ENCODE measurements around the gene NRG3. TPM values are rescaled to one million over a fixed set of nuclear protein-coding genes. Genes with fewer than 3 reads are reported as not detected.

The NRG3 gene
- total RNA-seq, 1 donor from 2014 or later: 6.1 TPM

DNA sequence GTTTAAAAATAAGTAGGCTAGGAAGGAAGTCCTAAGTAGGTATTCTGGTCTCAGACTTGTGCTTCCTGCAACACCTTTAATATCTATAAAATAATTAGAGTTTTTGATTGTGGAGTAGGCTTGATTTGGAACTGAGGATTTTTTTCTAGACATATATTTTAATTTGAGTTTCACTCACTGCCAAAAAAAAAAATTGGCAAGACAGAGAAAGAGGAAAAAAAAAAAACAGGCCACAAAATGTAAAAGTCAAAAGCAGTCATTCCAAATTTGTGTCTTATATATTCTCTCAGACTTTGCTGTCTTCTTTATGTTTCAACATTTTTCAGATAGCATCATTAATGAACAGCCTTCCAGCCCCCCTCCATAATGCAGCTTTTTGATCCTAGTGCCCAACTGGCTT is 346.1 kb downstream of the NRG3 start:
- Mint-ChIP-seq H3K9me3 (no peaks in the 10 kb centered on the region), H3K27ac (no peak overlapping the region), H3K36me3 (no peaks in the 10 kb centered on the region), H3K4me3 (no peak overlapping the region), H3K4me1 (ENCODE audit: unreplicated experiment) (no peaks in the 10 kb centered on the region), H3K27me3 (no peaks in the 10 kb centered on the region)
- TF ChIP-seq, protein P1, sequence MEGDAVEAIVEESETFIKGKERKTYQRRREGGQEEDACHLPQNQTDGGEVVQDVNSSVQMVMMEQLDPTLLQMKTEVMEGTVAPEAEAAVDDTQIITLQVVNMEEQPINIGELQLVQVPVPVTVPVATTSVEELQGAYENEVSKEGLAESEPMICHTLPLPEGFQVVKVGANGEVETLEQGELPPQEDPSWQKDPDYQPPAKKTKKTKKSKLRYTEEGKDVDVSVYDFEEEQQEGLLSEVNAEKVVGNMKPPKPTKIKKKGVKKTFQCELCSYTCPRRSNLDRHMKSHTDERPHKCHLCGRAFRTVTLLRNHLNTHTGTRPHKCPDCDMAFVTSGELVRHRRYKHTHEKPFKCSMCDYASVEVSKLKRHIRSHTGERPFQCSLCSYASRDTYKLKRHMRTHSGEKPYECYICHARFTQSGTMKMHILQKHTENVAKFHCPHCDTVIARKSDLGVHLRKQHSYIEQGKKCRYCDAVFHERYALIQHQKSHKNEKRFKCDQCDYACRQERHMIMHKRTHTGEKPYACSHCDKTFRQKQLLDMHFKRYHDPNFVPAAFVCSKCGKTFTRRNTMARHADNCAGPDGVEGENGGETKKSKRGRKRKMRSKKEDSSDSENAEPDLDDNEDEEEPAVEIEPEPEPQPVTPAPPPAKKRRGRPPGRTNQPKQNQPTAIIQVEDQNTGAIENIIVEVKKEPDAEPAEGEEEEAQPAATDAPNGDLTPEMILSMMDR (conservative IDR thresholded peaks at IDR 0.05): no peak
- no peak for DNase-seq (ENCODE audit: extremely low spot score, unreplicated experiment)

DNA sequence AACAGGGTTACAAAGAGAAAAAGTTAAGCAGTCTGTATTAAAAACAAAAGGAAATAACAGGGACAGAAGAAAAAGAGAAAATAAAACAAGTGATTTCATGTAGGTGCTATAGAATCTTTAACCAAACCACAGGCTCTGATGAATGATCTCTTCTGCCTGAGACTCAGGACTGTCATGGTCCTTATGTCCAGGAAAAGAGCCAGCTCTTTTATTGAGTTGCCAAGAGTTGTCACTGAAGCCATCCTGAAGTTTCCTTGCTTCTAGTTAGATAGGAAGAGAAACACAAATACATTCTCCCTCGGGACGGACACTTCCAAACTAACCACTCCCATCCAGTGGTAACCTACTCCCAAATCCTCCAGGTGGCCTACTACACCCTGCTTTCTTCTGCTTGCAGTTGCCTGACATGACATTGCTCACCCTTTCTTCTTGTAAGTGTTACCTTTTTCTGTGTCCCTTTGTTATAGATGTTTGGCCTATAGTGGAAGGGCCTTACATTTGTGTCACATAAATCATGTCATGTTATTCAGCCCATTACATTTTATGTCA is 346.7 kb downstream of the NRG3 start:
- H3K27me3 Mint-ChIP-seq: no peaks in the 10 kb centered on the region
- H3K4me3 Mint-ChIP-seq: no peak overlapping the region
- no peak for DNase-seq (ENCODE audit: extremely low spot score, unreplicated experiment)
- no peaks in the 10 kb centered on the region for H3K4me1 Mint-ChIP-seq (ENCODE audit: unreplicated experiment)
- no peak overlapping the region for H3K27ac Mint-ChIP-seq
- TF ChIP-seq, protein P1 (conservative IDR thresholded peaks at IDR 0.05): no peak
- H3K36me3 Mint-ChIP-seq: no peaks in the 10 kb centered on the region
- H3K9me3 Mint-ChIP-seq: no peaks in the 10 kb centered on the region

DNA sequence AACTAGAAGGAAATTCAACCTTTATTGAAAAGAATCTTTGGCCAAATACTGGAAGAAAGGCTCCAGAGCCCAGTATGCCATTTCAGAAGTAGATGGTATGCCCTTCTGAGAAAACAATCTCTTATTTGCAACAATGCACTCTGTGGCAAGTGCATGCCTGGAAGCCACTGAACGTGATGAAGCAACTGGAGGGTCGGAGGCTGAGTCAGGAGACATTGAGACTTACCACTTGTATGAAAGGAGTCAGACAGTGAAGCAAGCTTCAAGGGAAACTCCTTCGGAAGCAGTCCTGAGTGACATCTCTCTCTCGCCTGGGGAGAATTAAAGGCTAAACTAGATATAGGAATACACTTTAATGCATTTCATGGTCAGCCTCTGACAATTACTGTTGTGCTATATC is 353.7 kb downstream of the NRG3 start:
- Mint-ChIP-seq H3K4me3 (no peak overlapping the region), H3K36me3 (peaks cover under 1% of the 10 kb centered on the region), H3K27me3 (no peaks in the 10 kb centered on the region), H3K27ac (no peak overlapping the region), H3K9me3 (no peaks in the 10 kb centered on the region), H3K4me1 (ENCODE audit: unreplicated experiment) (no peaks in the 10 kb centered on the region)
- DNase-seq (ENCODE audit: extremely low spot score, unreplicated experiment): no peak
- TF ChIP-seq, protein P1 (conservative IDR thresholded peaks at IDR 0.05): no peak

DNA sequence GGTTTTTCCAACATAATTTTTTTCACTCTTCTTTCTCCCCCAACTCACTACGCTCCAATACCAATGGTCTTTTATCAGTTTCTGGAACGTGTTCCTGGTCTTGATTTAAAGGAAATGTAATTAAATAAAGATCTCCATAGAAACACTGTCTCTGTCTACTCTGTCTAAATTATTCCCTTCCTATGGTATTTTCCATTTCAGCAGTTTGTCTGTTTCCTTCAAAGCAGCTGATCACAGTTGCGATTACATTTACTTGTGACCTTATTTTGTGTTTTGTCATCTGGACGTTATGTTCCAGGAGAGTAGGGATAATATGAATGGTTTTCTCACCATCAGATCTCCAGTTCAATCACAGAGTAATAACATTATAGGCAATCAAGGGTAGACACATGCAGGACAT is 359.2 kb downstream of the NRG3 start:
- peaks cover 4% of the 10 kb centered on the region for H3K9me3 Mint-ChIP-seq
- DNase-seq (ENCODE audit: extremely low spot score, unreplicated experiment): no peak
- H3K4me1 Mint-ChIP-seq (ENCODE audit: unreplicated experiment): no peaks in the 10 kb centered on the region
- H3K27ac Mint-ChIP-seq: no peak overlapping the region
- TF ChIP-seq, protein P1 (conservative IDR thresholded peaks at IDR 0.05): no peak
- H3K36me3 Mint-ChIP-seq: peaks cover 4% of the 10 kb centered on the region
- H3K4me3 Mint-ChIP-seq: no peak overlapping the region
- no peaks in the 10 kb centered on the region for H3K27me3 Mint-ChIP-seq

DNA sequence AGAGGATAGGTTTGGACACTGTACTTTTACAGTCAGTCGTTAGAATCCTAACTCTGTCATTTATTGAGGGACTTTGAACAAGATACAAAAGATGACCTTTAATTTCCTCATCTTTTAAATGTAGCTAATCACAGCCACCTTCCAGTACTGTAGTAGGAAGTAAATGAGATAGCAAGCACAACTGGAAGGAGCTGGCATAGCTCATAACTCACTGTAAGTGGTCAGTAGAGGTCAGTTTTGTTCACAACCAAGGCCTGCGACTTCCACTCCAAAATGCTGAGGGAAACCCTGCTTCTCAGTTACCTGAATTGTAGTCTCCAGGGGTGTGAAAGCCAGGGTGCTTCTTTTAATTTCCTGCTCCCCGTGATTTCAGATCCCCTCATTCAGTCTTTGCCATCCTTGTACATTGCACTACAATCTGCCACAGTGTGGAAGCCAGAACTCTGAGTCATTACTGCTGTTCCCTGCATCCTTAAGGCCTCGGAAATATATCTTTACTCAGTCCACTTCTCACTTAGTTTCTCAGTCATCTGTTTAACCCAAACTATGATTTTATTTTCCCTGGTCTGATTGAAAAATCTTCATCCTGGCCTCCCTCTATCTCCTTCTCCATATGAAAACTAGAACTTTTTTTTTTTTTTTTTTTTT is 361.2 kb downstream of the NRG3 start:
- DNase-seq (ENCODE audit: extremely low spot score, unreplicated experiment): no peak
- Mint-ChIP-seq H3K27me3 (no peaks in the 10 kb centered on the region), H3K36me3 (peaks cover 4% of the 10 kb centered on the region), H3K9me3 (peaks cover 4% of the 10 kb centered on the region), H3K4me1 (ENCODE audit: unreplicated experiment) (no peaks in the 10 kb centered on the region), H3K4me3 (no peak overlapping the region), H3K27ac (no peak overlapping the region)
- TF ChIP-seq, protein P1 (conservative IDR thresholded peaks at IDR 0.05): no peak

Measured in type B pancreatic cell (in vitro differentiated cells).